GM21723 (cell line): ENCODE data around the gene C1orf35.

Experiments
- ATAC-seq: cut with Tn5 transposase; IDR thresholded peaks from one replicate; pipeline ENCODE4 v1.9.1; 2021; ENCODE audit warnings: mild to moderate bottlenecking, moderate library complexity; ENCODE audit not compliant: unreplicated experiment

The C1orf35 gene

GRCh38 chr1:228064296-228064695, 38.8 kb downstream of the C1orf35 start:
- no peak for ATAC-seq

DNA sequence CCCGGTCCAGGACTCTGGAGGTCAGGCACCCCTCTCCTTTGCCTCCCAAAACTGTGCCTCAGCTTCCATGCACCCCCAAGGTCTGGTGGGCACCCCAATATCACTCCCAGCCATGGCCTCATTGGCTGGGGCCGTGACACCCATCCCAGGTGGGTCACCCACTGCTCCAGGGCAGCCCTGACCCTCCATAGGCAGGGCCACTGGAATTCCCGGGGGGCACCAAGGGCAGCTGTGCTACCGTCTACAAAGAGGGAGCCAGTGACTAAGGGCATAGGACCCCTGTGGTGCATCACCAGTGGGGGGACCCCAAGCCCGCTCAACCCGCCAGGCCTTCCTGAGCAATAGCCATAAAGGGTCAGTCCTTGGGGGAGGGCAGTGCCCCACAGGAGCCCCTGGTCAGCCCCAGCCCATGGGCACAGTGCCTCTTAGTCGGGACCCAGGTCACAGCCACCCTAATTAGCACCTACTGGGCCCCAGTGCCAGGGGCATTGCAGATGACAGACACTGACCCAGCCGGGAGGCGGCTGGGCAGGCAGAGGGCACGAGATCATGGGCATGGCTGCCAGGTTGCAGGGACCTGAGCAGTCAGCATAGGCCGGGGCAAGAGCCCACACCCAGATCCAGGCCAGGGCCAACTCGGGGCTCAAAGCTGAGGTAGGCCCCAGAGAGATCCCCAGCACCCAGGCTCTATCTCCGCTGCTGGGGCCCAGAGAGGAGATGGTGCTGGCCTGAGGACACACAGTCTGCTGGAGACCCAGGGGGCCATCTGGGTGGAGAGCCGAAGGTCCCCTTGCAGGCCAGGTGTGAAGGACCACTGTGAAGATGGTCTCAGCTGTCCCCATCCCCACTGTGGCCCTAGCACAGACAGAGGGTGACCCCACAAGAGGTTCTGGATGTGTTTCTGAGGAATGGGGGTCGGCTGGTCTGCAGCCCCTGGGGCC, 39.6 kb downstream of the C1orf35 start:
- no peak for ATAC-seq

- no peak for ATAC-seq
Observed at GRCh38 chr1:228062812-228063211, 40.3 kb downstream of the C1orf35 start.

DNA sequence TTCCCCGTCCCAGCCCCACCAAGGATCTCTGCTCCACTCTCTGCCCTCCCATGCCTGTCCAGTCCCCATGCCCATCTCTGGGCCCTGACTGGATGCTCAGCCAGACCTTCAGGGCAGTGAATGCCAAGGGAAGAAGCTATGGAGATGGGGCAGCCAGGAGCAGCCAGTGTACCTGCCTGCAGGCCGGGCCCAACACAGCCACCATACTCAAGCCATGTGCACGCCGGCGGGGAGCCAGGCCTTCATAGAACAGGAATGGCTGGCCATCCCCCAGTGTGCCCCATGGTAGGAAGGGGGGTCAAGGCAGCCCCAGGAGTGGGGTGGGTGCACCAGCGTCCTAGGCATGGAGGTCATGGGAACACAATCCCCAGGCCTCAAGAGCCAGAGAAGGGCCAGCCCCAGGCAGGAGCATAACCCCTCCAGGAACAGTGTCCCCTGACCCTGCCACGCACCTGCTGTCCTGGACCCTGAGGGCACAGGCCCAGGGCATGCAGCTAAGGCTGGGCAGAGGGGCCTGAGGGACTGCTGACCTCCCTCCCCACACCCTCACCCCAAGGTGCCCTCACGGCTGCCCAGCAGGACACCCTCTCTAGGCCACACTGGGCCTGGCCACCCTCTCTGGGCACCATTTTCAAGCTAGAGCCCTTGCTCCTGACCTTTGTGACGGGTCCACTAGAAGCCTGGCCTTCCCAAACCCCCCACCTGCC, 40.9 kb downstream of the C1orf35 start:
- no peak for ATAC-seq

DNA sequence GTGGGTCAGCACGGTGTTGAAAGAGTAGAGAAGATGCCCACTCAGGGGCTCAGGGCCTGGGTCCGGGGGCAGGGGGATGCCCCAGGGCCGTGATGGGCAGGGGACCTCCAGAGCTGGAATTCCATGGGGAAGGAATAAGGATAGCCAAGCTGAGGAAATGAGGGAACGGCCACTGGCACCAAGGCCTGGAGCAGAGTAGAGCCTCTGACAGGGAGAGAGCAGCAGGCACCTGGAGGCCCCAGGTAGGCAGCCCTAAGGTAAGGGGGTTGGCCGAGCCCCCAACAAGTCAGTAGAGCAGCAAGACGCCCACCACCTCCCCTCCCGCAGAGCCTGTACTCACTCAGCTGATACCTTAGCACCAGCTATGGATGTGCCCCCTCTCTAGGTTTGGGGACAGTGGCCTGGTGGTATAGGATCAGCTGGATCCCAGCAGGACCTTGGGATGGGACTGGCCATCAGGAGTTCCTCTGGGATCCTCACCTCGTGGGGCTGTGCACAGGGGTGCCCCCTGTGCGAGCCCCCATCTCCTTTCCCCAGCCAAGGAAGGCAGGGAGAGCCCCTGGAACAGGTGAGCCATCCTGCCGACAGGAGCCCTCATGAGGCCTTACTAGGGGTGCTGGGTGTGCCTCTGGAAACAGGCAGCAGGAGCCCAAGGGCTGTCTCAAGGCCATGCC, 41.6 kb downstream of the C1orf35 start:
- ATAC-seq: no peak

DNA sequence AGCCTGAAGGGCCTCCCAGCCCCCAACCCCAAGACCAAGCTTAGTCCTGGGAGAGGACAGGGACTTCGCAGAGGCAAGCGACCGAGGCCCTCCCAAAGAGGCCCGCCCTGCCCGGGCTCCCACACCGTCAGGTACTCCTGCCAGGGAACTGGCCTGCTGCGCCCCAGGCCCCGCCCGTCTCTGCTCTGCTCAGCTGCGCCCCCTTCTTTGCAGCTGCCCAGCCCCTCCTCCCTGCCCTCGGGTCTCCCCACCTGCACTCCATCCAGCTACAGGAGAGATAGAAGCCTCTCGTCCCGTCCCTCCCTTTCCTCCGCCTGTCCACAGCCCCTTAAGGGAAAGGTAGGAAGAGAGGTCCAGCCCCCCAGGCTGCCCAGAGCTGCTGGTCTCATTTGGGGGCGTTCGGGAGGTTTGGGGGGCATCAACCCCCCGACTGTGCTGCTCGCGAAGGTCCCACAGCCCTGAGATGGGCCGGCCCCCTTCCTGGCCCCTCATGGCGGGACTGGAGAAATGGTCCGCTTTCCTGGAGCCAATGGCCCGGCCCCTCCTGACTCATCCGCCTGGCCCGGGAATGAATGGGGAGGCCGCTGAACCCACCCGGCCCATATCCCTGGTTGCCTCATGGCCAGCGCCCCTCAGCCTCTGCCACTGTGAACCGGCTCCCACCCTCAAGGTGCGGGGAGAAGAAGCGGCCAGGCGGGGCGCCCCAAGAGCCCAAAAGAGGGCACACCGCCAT, 42.5 kb downstream of the C1orf35 start:
- no peak for ATAC-seq

GRCh38 chr1:228059634-228060457, 43.3 kb downstream of the C1orf35 start:
- ATAC-seq: no peak

GRCh38 chr1:228058949-228059633, 44.0 kb downstream of the C1orf35 start:
- ATAC-seq: no peak

- no peak for ATAC-seq
Observed at GRCh38 chr1:228058172-228058948, 44.8 kb downstream of the C1orf35 start.
